ENCODE measurements around the gene C10orf105.
A peak's percentile ranks its signal among the peaks of the same experiment; 100 is the strongest.

The C10orf105 gene

DNA sequence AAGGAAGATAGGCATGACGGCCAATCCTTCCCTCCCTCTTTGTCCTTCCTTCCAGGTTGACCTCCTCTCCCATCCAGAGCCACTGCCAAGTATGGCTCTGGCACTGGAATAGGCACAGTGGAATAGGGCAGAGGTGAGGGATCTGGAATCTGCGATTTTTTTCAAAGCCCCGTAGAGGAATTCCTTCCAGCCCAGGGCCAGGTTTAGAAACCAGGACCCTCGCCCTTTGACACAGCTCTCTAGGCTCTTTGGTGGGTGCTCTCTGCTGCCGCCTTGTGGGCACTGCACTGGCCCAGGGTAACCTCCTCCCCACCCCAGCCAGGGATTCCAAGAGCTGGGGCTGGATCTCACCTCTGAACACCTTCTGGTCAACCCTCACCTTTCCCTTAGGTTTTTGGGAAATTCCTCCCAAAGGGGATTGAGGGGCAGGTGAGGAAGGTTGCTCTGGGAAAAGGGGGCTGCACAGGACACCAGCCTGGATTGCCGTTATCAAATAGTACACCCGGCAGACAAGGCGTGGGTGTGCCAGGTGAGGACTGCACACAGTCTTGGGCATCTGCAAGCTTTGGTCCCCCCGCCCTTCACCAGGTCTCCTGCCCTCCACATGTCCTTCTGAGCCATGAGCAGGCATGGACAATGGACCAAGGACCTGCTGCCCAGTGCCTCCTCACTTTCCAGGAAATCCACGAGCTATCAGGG is 22.8 kb downstream of the C10orf105 start:
- DNase-seq, result peak; percentile 69

DNA sequence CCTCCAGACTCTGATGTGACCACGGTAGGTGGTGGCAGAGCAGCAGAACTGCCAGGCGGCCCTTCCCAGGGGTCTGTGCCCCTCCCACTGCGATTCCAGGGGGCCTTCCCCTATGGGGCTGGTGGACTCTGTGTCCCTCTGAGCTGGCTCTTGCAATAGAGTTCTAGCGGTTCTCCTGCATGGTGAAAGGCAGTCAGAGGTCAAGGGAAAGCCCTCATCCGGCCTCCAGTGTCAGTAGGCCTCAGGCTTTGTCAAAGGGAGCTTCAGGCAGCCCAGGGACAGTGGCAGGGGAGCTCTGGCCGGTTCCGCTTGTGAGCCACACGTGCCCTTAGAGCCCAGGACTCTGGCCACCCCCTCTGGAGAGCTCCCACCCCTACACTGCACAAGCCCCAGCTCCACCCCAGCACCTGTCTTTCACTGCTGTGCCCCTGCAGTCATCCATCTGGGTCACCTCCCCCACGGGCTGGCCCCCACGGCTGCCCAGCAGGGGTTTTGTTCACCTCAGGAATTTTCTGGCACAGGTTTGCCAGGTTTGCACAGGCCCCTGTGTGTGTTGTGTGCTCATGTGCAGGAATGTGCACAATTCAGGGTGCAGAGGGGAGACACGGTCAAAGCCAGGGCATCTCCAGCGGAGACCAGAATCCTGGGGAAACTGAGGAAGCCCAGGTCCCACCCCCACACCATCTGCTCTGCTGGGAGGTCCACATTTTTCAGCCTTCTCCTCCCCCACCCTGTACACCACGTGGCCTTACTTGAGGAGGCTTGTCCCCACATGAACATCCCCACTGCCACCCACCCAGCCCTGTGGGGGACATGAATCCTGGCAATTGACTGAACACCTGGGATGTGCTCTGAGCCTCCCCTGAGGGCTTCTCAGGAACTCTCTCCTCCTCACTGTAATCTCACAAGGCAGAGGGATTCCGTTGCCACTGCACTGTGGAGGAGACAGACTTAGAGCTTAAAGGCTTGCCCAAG is 23.8 kb downstream of the C10orf105 start:
- DNase-seq, result no peak

DNA sequence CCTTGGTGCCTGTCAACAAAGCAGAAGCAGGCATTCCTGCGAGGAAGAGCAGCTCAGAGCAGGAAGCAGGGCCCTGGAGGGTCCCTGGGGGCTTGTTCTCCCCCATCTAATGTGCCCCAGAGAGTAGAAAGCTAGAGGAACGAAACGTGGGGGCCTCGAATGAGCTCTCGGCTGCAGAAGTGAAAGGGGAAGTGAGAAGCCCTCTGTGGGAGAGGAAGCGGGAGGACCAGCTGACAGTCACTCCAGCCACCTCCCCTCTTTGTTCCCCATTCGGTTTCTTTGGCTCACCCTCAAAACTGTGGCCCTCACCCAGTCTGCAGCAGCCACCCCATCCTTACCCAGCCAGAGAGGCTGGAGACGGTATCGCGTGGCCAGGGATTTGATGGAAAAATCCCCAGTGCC is 25.0 kb downstream of the C10orf105 start:
- DNase-seq, result peak; percentile 46

DNA sequence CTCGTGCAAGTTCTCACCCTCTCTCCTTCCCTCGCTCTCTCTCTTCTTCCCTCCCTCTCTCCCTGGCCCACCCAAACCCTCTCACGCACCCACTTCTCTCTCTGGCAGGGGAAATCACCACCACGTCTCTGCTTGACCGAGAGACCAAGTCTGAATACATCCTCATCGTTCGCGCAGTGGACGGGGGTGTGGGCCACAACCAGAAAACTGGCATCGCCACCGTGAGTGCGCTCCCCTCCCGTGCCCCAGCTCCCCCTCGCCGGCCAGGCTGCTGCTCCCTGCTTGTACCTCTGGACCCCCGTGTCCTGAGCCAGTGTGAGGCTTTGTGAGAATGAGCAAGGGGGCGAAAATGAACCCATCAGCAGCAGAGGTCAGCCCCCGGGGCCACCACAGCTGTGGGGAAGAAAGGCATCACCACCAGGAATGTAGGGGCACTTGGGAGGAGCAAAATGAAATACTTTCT is 25.5 kb downstream of the C10orf105 start:
- DNase-seq, result no peak

DNA sequence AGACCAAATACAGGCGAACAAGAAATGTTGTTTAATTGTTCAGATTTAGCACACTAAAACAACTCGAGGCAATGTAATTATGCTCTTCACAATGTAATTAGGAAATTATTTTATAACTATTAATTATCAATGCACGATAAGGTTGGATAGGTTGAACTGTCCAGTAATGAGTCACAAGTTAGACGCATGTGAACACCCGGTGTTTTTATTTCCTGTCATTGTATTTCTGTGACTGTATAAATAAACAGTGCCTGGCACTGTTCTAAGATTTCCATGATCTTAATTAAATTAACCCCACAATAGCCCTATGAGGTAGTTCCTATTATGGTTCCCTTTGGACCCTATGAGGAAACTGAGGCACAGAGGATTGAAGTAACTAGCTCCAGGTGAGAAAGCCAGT is 26.2 kb downstream of the C10orf105 start:
- DNase-seq, result no peak

DNA sequence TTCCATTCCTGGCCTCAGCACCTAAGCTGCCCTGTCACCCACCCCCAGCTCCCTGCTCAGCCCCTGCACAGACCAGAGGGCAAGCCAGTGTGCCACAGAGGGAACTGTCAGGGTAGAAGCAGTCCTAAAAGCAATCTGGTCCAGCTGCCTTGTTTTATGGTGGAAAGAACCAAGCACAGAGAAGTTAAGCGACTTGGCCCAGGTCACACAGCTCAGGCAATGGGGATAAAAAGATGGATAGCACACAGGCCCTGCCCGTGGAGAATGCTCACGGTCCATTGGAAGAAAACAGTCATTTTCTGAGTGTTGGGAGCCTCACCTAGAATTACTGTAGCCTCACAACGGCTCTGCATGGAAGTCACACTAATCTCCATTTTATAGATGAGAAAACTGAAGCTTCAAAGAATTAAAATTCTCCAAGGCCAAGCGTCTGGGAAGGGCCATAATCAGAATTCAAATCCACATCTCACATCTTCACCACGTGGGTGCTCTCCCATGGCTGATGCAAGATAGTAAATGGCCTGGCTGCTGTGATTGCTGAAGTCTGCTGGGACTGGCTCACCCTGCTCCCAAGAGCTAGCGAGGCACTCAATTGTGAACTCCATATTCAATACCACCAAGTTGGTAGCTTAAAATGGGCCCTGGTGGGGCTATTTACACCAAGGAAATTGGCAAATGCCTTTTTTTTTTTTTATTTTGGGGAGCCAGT is 26.8 kb downstream of the C10orf105 start:
- DNase-seq, result no peak

DNA sequence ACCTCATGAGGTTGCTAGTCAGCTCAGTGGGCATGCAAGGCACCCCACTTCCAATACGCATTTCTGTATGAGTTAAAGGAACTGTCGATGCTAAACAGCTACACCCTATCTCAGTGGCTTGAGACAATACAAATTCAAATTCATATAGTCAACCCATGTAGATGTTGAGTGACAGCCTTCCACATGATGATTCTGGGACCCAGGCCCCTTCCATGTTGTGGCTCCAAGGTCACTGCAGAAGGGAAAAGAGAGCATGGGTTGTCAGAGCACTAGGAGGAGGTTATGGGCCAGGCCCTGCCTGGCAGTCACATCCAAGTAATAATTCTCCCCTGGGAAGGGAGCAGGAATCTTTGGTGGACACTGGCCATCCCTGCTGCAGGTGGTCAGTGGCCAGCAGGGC is 28.2 kb downstream of the C10orf105 start:
- DNase-seq, result no peak

DNA sequence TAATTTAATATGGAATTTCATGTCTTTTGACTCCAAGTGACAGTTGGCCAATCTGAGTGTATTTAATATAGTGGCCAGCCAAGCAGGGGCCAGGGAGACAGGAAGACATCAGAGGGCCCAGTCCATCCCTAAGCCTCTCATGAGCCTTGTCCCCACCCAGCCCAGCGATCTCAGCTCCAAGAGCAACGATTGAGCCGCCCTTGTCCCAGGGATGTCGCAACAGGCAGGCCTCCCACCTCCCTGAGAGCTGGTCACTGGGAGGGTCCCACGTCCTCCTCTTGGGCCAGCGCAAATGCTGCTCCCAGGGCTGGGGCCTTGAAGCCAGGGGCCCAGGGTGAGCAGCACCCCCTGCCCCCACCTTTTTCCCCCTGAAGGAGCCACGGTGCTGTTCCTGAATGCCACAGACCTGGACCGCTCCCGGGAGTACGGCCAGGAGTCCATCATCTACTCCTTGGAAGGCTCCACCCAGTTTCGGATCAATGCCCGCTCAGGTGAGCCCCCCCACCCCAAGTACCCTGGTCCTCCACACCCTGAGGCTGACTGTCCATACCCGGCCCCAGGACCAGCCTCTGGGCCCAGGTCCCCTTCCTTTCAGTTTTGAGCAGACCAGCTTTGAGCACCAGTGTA is 29.4 kb downstream of the C10orf105 start:
- DNase-seq, result no peak

DNA sequence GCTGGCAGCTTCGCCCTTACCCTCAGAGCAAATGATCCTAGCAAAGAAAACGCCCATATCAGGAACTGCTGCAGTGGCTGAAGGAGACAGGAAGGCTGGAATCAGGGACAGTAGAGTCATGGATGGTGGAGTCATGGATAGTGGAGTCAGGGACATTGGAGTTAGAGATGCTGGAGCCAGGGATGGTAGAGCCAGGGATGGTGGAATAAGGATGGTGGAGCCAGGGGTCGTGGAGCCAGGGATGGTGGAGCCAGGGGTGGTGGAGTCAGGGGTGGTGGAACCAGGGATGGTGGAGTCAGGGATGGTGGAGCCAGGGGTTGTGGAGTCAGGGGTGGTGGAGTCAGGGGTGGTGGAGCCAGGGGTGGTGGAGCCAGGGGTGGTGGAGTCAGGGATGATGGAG is 31.3 kb downstream of the C10orf105 start:
- no peak for DNase-seq

DNA sequence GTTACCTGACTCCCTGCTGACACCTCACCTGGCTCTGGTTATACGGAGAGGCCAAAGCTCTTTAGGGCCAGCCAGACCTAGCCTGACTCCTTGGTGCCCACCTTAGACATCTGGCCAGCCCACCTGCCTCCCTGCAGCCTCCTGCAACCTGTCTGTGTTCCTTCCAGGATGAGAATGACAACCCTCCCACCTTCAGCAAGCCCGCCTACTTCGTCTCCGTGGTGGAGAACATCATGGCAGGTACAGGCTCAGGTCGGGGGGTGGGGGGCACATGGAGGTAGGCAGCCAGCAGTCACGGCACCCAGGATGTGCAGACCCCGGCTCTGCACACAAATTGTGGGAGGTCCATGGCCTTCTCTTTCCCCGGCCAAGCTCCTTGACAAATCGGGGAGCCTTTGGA is 32.1 kb downstream of the C10orf105 start:
- DNase-seq, result no peak

DNA sequence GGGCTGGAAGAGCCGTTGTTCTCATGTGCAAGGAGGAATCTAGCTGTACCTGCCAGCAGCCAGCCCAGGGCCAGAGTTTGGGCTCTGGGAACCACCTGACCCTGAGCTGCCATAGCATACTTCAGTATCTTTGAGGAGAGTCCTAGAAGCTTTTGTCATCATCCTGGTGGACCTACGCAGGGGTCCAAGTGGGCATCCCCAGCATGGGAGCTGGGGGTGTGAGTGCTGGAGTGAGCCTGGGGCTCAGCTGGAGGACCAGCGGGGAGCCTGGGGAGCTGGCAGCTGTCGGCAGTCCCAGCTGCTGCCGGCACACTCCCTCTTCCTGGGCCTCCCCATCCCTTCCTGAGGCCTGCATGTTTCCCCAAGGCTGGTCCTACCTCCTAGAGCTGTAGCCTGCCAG is 32.5 kb downstream of the C10orf105 start:
- DNase-seq, result no peak

DNA sequence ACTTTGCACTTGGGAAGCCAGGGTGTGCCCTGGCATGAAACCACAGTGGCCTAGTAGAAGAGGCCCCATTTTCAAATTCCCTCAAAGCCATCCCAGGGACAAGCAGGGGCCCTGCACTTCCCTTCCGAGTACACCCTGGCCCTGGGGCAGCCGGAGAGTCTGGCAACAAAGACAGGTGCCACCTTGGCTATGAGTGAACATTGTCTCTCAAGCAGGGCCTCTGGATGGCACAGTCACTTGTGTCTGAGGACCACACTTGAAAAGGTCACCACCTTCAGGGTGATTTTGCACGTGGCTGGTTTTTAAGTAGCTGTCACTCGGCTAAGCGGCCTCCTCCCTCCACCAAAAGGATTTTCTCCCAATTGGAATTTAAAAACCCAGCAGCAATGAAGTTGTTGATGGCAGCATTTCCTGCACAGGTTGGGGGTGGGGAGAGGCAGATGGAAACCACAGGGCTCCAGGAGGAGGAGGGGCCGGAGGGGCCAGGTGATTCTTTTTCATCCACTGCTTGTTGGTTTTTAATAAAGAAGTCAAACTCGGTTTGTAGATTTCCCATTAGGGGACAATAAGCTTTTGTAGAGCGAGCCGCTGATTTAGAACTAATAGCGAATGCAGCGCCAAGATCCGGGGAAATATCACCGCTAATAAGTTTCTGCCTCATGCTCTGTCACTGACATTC is 33.9 kb downstream of the C10orf105 start:
- DNase-seq, result no peak

DNA sequence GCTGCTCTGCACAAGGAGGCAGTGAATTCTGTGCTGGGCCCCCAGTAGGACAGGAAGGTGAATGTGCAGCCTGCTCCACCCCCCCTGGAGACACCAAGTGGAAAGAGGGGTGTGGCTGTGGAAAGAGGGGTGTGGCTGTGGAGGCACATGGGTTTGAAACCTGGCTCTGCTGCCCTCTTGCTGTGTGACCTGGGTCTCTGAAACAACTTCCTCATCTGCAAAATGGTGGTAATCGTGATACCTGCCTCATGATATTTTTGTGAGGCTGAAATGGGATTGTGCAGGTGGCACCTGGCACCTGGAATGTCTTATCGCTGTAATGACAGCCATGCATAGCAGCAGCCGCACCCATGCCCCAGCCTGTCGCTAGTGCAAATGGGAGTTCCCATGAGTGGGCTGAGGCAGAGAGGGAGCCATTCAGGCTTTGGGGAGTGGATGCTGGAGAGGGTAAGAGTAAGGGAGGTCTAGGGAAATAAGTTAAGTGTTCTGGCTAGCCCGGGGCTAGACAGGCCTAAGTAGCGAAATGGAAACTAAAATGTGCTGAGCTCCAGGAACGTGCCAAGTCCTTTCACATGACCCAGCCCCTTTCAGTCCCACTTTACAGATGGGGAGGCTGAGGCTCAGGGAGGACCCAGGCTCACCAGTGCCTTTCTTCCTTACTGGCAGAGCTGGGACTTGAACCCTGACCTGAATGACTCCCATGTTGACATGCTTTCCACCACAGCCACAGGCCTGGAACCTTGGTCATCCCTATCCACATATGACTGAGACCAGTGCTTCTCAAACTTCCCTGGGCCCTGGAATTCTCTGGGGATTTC is 35.0 kb downstream of the C10orf105 start:
- no peak for DNase-seq

DNA sequence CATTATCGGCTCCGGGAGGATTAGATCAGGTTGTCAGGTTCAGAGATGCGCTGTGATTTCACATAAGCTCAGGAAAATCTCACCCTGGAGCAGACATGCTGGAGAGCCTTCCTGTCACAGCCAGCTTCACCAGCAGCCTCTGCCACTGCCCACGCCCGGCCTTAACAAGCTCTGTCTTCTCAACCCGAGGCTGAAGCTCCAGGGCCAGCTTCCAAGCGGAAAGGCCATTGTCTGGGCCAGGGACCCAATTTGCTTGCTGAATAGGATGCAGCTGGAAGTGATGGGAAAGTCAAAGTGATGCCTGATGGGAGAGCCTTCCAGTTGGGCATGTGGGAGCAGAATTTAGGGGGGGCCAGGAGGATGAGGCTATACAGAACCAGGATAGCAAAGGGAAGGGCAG is 36.3 kb downstream of the C10orf105 start:
- DNase-seq, result no peak

DNA sequence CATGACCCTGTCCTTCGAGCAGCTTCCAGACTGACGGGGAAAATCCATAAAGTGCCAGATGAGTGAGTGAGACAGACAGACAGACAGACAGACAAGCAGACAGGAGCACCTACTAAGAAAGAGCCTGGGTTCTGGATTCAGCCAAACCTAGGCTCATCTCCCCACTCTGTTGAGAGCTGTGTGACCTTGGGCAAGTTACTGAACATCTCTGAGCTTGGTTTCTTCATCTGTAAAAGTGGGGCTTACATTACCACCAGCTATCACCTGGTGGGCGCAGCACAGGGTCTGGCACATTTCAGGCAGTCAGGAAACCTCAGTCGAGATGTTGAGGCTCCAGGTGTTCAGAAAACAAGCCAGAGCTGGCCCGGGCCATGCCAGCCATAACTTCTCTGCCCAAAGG is 37.6 kb downstream of the C10orf105 start:
- DNase-seq, result no peak

DNA sequence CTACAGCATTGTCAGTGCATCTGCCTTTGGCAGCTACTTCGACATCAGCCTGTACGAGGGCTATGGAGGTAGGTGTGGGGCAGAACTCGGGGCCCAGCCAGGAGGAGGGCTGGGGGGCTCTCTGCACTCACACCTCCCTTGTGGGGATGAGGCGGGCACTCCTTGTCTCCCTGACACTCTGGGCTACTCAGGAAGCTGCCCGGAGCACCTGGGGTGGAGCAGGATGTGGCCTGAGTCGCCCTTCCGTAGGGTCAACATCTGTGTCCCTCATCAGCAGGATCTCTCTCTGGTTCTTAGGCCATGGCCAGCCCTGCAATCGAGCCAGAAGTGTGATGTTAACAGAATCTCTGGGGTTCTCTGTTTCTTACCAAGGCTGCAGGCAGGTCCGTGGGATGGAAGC is 40.2 kb downstream of the C10orf105 start:
- DNase-seq, result no peak

DNA sequence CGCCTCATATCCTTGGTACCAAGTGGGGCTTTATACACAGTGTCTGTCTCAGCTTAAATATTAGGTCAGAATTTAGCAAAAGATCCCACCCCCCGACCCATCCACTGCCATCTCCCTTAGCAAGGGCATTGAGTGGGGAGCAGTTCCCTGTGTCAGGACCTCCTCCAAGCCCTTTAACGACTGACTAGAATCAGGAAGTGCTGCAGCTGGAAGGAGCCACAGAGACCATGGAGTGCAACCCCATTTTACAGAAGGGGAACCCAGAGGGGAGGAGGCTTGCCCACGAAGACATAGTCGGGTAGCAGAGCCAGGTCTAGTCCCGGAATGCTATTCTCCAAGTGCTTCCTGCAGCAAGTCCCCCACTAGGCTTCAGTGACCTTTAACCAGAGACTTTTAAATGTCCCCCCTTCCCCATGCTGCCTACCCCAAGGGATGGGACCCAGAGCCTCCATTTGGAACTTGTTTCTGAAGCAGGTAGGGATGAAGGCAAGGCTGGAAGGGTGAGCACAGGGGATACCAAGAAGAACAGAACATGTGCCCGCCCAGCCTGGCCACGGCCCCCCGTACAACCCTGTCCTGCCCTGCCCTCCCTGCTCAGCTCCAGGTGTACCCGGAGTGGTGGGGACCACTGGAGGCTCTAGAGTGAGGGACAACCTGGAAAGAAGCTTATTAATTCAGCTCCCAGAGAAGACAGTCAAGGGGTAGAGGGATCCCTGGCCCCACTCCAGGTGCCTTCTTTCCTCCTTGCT is 41.3 kb downstream of the C10orf105 start:
- no peak for DNase-seq

DNA sequence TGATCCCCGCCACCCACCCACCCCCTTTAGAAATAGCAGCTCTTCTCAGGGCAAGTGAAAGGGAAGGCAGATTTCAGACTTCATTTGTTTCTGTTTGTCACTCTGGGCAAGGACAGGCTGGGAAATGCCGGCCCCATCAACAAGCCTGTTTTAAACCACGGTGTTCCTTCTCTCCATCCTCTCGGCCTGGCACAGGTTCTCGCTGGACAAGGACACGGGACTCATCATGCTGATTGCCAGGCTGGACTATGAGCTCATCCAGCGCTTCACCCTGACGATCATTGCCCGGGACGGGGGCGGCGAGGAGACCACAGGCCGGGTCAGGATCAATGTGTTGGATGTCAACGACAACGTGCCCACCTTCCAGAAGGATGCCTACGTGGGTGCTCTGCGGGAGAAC is 42.3 kb downstream of the C10orf105 start:
- DNase-seq, result no peak

DNA sequence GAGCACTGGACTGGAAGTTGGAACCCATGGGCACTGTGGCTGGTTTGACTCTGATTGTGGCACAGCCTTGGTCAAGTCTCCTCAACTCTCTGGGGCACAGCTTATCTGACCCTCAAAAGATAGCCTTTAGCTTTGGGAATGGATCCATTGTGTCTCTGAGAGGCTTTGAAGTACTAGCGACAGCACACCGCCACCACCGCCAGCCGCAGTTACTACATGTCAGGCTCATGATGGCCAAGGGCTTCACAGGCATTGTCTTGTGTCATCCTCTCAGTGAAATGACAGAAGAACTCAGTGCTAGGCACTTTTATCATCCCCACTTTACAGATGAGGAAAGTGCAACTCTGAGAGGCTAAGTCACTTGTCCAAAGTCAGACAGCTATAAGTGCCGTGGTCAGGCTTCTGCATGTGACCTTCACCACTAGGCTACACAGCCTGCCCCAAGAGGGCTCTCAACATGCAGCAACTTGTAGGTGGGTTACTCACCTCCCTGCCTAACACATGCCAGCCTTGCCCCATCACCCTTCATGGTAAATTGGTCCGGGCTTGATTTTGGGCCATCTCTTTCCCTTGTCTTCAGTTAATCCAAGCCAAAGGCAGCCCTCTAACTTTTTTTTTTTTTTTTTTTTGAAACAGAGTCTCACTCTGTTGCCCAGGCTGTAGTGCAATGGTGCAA is 44.1 kb downstream of the C10orf105 start:
- no peak for DNase-seq

Data from CD4-positive, alpha-beta T cell treated with Interleukin-10 for 1 hour (primary cell).